Right lobe of liver (tissue), 6 donors: ENCODE measurements around the gene ELF1. TPM values are rescaled to one million over a fixed set of nuclear protein-coding genes. Genes with fewer than 3 reads are reported as not detected.

ENCODE experiments used
- ATAC-seq, 4 donors: fragments of 200-7000 bp; cut with Tn5 transposase; one replicate each; pipeline ENCODE4 v1.9.1; 2020; ENCODE audit warnings: mild to moderate bottlenecking in 4 of 4, moderate library complexity in 4 of 4
- DNase-seq, 3 donors: peaks; one replicate each; pipeline ENCODE4 v3.0.0-alpha.2; 2020
- H3K27ac ChIP-seq, 3 donors: fragments of 200-600 bp; one replicate each; pipeline ENCODE4 v1.8.0; 2022
- H3K27me3 ChIP-seq, 2 donors: fragments of 200-600 bp; one replicate each; pipeline ENCODE4 v1.8.0; 2022
- H3K36me3 ChIP-seq, 4 donors: fragments of 200-600 bp; sonication (generic) in 1 of 4; one replicate each; pipeline versions ENCODE4 v1.5.1 to v1.8.0; 2017 to 2022; ENCODE audit warnings: control low read depth in 1 of 4
- H3K4me1 ChIP-seq, 4 donors: fragments of 200-600 bp; sonication (generic) in 1 of 4; one replicate each; pipeline versions ENCODE4 v1.5.1 to v1.8.0; 2017 to 2022; ENCODE audit warnings: control low read depth in 1 of 4
- H3K4me3 ChIP-seq, 3 donors: fragments of 200-600 bp; one replicate each; pipeline ENCODE4 v1.8.0; 2022
- H3K9me3 ChIP-seq, 4 donors: fragments of 200-600 bp; sonication (generic) in 1 of 4; one replicate each; pipeline versions ENCODE4 v1.5.1 to v1.8.0; 2017 to 2022; ENCODE audit warnings: control low read depth in 1 of 4
- POLR2A ChIP-seq: fragments of 450-650 bp; IDR thresholded peaks from one replicate; pipeline ENCODE4 v1.6.1; 2017; ENCODE audit warnings: antibody characterized with exemption, mild to moderate bottlenecking
- WGBS: methylation state at CpG from one replicate; pipeline ENCODE4 v1.1.6; 2018; ENCODE audit warnings: low coverage, low lambda C conversion rate; ENCODE audit not compliant: insufficient coverage; ENCODE audit errors: missing lambda C conversion rate; 5-methylcytosine and 5-hydroxymethylcytosine counted together
- intact Hi-C, 2 donors: fragments of 100-400 bp; cut with DNase I; formaldehyde crosslinking; loops; one replicate each; pipeline versions ENCODE4 v1.11.2 to v1.14.1; 2022
- total RNA-seq, 6 experiments: library from RNA; depleted of rRNA in 2 of 6; stranded (reverse); fragments of >200 nt in 2 of 6; fragmentation: NEBNext Ultra II Directional in 3 of 6; extraction: Animal tissue kit (Norgen Biotek cat#: 25700) in 3 of 6; gene quantifications; one replicate each; pipeline versions ENCODE4 v1.1.0 to v1.2.4, GENCODE V29; 2016 to 2023
- TF ChIP-seq, protein P1 (sequence below), 4 donors: fragments of 200-600 bp in 3 of 4; fragments of 450-650 bp in 1 of 4; IDR thresholded peaks; one replicate each; pipeline versions ENCODE4 v1.5.1 to v1.8.0; 2016 to 2022; ENCODE audit warnings: antibody characterized with exemption in 4 of 4, mild to moderate bottlenecking in 2 of 4
- donor health status: DM: no; HTN: yes; CAD: no.
- donor health status: DM: no; HTN: no; CAD: no.
- donor health status: DM: no; HTN: no; CAD: no.
- donor health status: DM: no; HTN: yes; CAD: no.
- donor health status: DM: no; HTN: yes; CAD: no.

Gene ELF1
- total RNA-seq, 6 experiments from 2014 or later = 24.1 to 35.4 (median 31.0) TPM

DNA sequence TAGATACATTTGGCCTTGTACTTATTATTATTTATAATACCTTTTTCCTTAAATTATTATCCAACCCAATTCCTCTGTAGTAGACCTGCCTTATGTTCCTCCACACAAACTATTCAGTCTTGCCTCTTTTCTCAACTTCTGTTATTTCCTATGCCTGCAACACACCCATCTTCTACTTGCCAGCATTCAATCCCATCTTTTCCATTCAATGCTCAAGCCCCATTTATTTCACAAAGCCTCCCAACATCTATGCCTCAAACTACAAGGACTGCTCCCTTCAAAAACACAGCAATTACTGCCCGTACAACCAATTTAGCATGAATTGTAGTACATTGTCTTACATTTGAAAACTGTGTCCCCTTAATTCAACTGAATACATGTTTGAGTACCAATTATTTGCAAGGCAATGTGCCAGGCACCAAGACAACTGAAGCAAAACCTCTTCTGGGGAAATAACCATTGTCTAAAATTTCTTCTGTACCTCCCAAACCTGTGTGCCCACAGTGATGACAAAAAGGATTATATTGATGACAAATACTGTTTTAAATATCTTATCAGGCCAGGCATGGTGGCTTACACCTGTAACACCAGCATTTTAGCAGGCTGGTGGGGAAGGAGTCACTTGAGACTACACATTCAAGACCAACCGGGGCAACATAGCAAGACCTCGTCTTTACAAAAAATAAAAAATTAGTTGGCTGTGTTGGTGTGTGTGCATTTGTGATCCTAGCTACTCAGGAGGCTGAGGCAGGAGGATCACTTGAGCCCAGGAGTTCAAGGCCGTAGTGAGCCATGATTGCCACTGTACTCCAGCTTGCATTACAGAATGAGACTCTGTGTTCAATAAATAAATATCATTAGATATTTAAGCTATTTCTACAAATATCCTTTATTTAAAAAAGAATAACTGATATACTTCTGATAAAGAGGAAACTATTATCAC lies 35.1 kb downstream of the ELF1 start:
- intact Hi-C loops = no loop called here

DNA sequence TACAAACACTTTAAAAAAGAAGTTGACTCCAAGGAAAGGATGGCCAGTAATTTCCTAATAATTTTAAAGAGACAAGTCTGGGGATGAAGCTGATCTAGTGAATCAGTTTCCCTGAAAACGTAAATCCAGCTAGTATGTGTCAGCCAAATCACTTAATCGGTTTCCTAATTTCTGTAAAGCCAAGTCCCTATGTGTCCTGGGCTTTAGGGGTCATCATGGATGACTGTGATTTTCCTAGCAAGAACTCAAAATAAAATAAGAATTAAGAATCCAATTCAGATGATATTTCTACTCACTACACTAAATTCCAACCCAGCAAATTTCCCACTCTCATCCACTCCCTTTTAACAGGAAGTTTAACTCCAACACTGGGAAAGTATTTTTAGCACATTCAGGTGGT lies 35.9 kb downstream of the ELF1 start:
- ATAC-seq (no peak), DNase-seq (no peak)
- H3K9me3 ChIP-seq = no peaks in the 10 kb centered on the region
- WGBS = 25% methylated on average over 2 of the region's 2 CpGs
- H3K4me3 ChIP-seq = no peak overlapping the region
- peak overlapping the region; percentile 65 to 87 (median 67) for H3K27ac ChIP-seq
- peaks cover 0 to 46% (median 8%) of the 10 kb centered on the region in 4 donors for H3K4me1 ChIP-seq
- no peaks in the 10 kb centered on the region for H3K27me3 ChIP-seq
- intact Hi-C loops = no loop called here
- H3K36me3 ChIP-seq = no peaks in the 10 kb centered on the region
- TF ChIP-seq POLR2A = no peak
- TF ChIP-seq, protein P1, sequence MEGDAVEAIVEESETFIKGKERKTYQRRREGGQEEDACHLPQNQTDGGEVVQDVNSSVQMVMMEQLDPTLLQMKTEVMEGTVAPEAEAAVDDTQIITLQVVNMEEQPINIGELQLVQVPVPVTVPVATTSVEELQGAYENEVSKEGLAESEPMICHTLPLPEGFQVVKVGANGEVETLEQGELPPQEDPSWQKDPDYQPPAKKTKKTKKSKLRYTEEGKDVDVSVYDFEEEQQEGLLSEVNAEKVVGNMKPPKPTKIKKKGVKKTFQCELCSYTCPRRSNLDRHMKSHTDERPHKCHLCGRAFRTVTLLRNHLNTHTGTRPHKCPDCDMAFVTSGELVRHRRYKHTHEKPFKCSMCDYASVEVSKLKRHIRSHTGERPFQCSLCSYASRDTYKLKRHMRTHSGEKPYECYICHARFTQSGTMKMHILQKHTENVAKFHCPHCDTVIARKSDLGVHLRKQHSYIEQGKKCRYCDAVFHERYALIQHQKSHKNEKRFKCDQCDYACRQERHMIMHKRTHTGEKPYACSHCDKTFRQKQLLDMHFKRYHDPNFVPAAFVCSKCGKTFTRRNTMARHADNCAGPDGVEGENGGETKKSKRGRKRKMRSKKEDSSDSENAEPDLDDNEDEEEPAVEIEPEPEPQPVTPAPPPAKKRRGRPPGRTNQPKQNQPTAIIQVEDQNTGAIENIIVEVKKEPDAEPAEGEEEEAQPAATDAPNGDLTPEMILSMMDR (IDR thresholded peaks at IDR 0.05) = no peak

More for the DNA sequence above, 35.1 kb downstream of the ELF1 start:
- no peaks in the 10 kb centered on the region for H3K27me3 ChIP-seq
- peak overlapping the region; percentile 65 to 87 (median 67) for H3K27ac ChIP-seq
- WGBS = 56% methylated on average over 4 of the region's 4 CpGs
- TF ChIP-seq, protein P1 (IDR thresholded peaks at IDR 0.05) = no peak
- TF ChIP-seq POLR2A = no peak
- DNase-seq (no peak), ATAC-seq (no peak)
- peaks cover 0 to 46% (median 8%) of the 10 kb centered on the region in 4 donors for H3K4me1 ChIP-seq
- no peaks in the 10 kb centered on the region for H3K36me3 ChIP-seq
- peak overlapping the region in 2 of 3 donors; percentile 29 to 40 for H3K4me3 ChIP-seq
- H3K9me3 ChIP-seq = no peaks in the 10 kb centered on the region

- intact Hi-C loops = no loop called here
- Histone ChIP-seq H3K36me3 (no peaks in the 10 kb centered on the region), H3K4me1 (peaks cover 0 to 43% (median 8%) of the 10 kb centered on the region in 4 donors), H3K9me3 (no peaks in the 10 kb centered on the region), H3K27ac (peak overlapping the region; percentile 67 to 87 (median 71)), H3K4me3 (peak overlapping the region in 1 of 3 donors; percentile 17), H3K27me3 (no peaks in the 10 kb centered on the region)
- DNase-seq (no peak), ATAC-seq (peak; percentile 52 to 72 (median 60))
- peak; percentile 84 for TF ChIP-seq POLR2A
- TF ChIP-seq, protein P1 (IDR thresholded peaks at IDR 0.05) = no peak
- 6% methylated on average over 3 of the region's 3 CpGs for WGBS
Measured at GRCh38 chr13:40982772-40983171, 36.3 kb downstream of the ELF1 start.

DNA sequence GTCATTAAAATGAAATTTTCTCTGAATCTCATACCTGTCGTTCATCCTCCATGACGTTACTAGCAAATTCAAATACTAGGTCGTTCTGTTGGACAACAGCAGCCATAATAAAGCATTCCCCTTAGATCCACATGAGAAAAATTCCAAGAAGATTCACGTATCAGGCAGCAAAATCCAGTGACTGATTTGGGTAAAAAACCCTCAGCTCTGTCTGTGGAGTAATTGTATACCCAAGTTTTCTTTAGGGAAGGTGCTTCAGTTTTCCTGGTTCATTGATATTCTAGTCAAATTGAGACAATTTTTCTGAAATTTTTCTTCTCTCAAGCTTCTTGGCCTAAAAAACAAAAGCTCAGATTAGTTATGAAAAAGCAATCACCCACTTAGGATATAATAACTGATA lies 37.2 kb downstream of the ELF1 start:
- no peak for ATAC-seq
- H3K4me3 ChIP-seq = peak overlapping the region; percentile 1 to 17 (median 3)
- intact Hi-C loops = no loop called here
- no peaks in the 10 kb centered on the region for H3K27me3 ChIP-seq
- H3K36me3 ChIP-seq = no peaks in the 10 kb centered on the region
- TF ChIP-seq, protein P1 (IDR thresholded peaks at IDR 0.05) = no peak
- no peak for TF ChIP-seq POLR2A
- peaks cover 0 to 37% (median 8%) of the 10 kb centered on the region in 4 donors for H3K4me1 ChIP-seq
- 42% methylated on average over 4 of the region's 4 CpGs for WGBS
- DNase-seq = no peak
- no peaks in the 10 kb centered on the region for H3K9me3 ChIP-seq
- H3K27ac ChIP-seq = peak overlapping the region; percentile 67 to 87 (median 71)
